HFFc6 (cell line): ENCODE data around the gene STK11. TPM values are rescaled to one million over a fixed set of nuclear protein-coding genes. Genes with fewer than 3 reads are reported as not detected.

Experiments
- DNase-seq: peaks from one replicate; pipeline ENCODE4 v3.0.0-alpha.2; 2018
- H3K27ac Mint-ChIP-seq: 2 replicates; pipeline ENCODE4 v1.8.0; 2020; ENCODE audit warnings: mild to moderate bottlenecking, mixed read lengths
- H3K27me3 Mint-ChIP-seq: 2 replicates; pipeline ENCODE4 v1.8.0; 2021; ENCODE audit warnings: mild to moderate bottlenecking, moderate library complexity, mixed read lengths; ENCODE audit not compliant: insufficient read depth
- H3K36me3 Mint-ChIP-seq: 2 replicates; pipeline ENCODE4 v1.8.0; 2021; ENCODE audit warnings: low read depth, mixed read lengths
- H3K4me1 Mint-ChIP-seq: 2 replicates; pipeline ENCODE4 v1.8.0; 2020; ENCODE audit warnings: low read depth, mixed read lengths
- H3K4me3 Mint-ChIP-seq: 2 replicates; pipeline ENCODE4 v1.8.0; 2020; ENCODE audit warnings: mild to moderate bottlenecking, moderate library complexity, mixed read lengths
- H3K9me3 Mint-ChIP-seq: 2 replicates; pipeline ENCODE4 v1.8.0; 2020; ENCODE audit warnings: mild to moderate bottlenecking, mixed read lengths
- CTCF ChIP-seq: fragments of 200-600 bp; sonication (generic); IDR thresholded peaks from 2 replicates; pipeline ENCODE4 v1.5.0; 2021; ENCODE audit warnings: antibody characterized with exemption, mild to moderate bottlenecking
- total RNA-seq, 6 experiments: library from RNA; stranded (reverse); fragmentation: NEBNext Ultra II Directional; extraction: Animal tissue kit (Norgen Biotek cat#: 25700); gene quantifications; 2 replicates in 1 of 6; 3 replicates in 5 of 6; pipeline ENCODE4 v1.2.3, GENCODE V29; 2021

STK11 gene
- total RNA-seq, 6 experiments from 2014 or later, result 52.9 to 59.1 (median 56.7) TPM

- peaks cover 3% of the 10 kb centered on the region for H3K27me3 Mint-ChIP-seq
- DNase-seq, result no peak
- H3K4me1 Mint-ChIP-seq, result peaks cover 6% of the 10 kb centered on the region; the same call in 1 of the 2 replicates
- H3K4me3 Mint-ChIP-seq, result no peak overlapping the region; the same call in 1 of the 2 replicates
- H3K9me3 Mint-ChIP-seq, result no peaks in the 10 kb centered on the region
- no peak for TF ChIP-seq CTCF
- H3K36me3 Mint-ChIP-seq, result no peaks in the 10 kb centered on the region
- H3K27ac Mint-ChIP-seq, result no peak overlapping the region
Observed at GRCh38 chr19:1228161-1228957, 22.8 kb downstream of the STK11 start.

GRCh38 chr19:1229056-1229923, 23.7 kb downstream of the STK11 start:
- Mint-ChIP-seq H3K27ac (no peak overlapping the region), H3K36me3 (no peaks in the 10 kb centered on the region), H3K9me3 (no peaks in the 10 kb centered on the region), H3K27me3 (peaks cover 3% of the 10 kb centered on the region), H3K4me1 (peaks cover 6% of the 10 kb centered on the region; the same call in 1 of the 2 replicates), H3K4me3 (no peak overlapping the region)
- DNase-seq, result no peak
- no peak for TF ChIP-seq CTCF

- peaks cover 6% of the 10 kb centered on the region; the same call in 1 of the 2 replicates for H3K4me1 Mint-ChIP-seq
- H3K27ac Mint-ChIP-seq, result no peak overlapping the region
- no peak for DNase-seq
- H3K36me3 Mint-ChIP-seq, result no peaks in the 10 kb centered on the region
- no peak overlapping the region for H3K4me3 Mint-ChIP-seq
- H3K9me3 Mint-ChIP-seq, result no peaks in the 10 kb centered on the region
- TF ChIP-seq CTCF, result no peak
- peaks cover 3% of the 10 kb centered on the region for H3K27me3 Mint-ChIP-seq
Observed at GRCh38 chr19:1229924-1230782, 24.6 kb downstream of the STK11 start.

GRCh38 chr19:1230783-1231489, 25.4 kb downstream of the STK11 start:
- H3K36me3 Mint-ChIP-seq, result no peaks in the 10 kb centered on the region
- peaks cover 3% of the 10 kb centered on the region for H3K27me3 Mint-ChIP-seq
- H3K4me1 Mint-ChIP-seq, result peaks cover 6% of the 10 kb centered on the region; the same call in 1 of the 2 replicates
- no peaks in the 10 kb centered on the region for H3K9me3 Mint-ChIP-seq
- no peak for DNase-seq
- no peak overlapping the region for H3K4me3 Mint-ChIP-seq
- no peak overlapping the region for H3K27ac Mint-ChIP-seq
- TF ChIP-seq CTCF, result peak; percentile 28
